CD8-positive, alpha-beta memory T cell (primary cell): ENCODE results near the gene ZNF112. TPM values are rescaled to one million over a fixed set of nuclear protein-coding genes. Genes with fewer than 3 reads are reported as not detected.
"Not testable (repeated sequence)": the region's sequence is repeated elsewhere in the genome, so short reads cannot be mapped to it uniquely, and the experiment has no call there.

Experiments
- CTCF ChIA-PET: fragments of 350-600 bp; sonication (Branson Sonifier 250); formaldehyde crosslinking; loops from one replicate; lab custom pipeline; 2021; ENCODE audit warnings: antibody characterized with exemption; lab: Charles Lee
- POLR2A ChIA-PET: fragments of 350-600 bp; sonication (Branson Sonifier 250); formaldehyde crosslinking; loops from one replicate; lab custom pipeline; 2021; ENCODE audit warnings: antibody characterized with exemption; lab: Charles Lee
- DNase-seq, 5 donors: peaks; one replicate each; pipeline versions ENCODE4 v3.0.0 to v3.0.0-alpha.2; 2020 to 2022; ENCODE audit warnings: mixed read lengths in 1 of 5
- H3K27ac ChIP-seq: one replicate; pipeline ENCODE4 v1.7.0; 2013; ENCODE audit warnings: low read depth, mild to moderate bottlenecking, low read length, moderate library complexity
- H3K27me3 ChIP-seq: 2 replicates; pipeline ENCODE4 v1.7.0; 2013; ENCODE audit warnings: low read length, mild to moderate bottlenecking; ENCODE audit not compliant: insufficient read depth, poor library complexity, severe bottlenecking
- H3K36me3 ChIP-seq: 2 replicates; pipeline ENCODE4 v1.7.0; 2013; ENCODE audit warnings: mild to moderate bottlenecking, low read length, moderate library complexity; ENCODE audit not compliant: insufficient read depth
- H3K4me1 ChIP-seq: 2 replicates; pipeline ENCODE4 v1.7.0; 2013; ENCODE audit warnings: mild to moderate bottlenecking, low read length, moderate library complexity; ENCODE audit not compliant: insufficient read depth
- H3K4me3 ChIP-seq: 2 replicates; pipeline ENCODE4 v1.7.0; 2013; ENCODE audit warnings: mild to moderate bottlenecking, low read length
- H3K9me3 ChIP-seq: 2 replicates; pipeline ENCODE4 v1.7.0; 2013; ENCODE audit warnings: mild to moderate bottlenecking, low read length
- H3K27ac Mint-ChIP-seq, 8 donors: one replicate each; pipeline ENCODE4 v1.8.0; 2020 to 2021; ENCODE audit warnings: mixed read lengths in 8 of 8, mild to moderate bottlenecking in 6 of 8, inconsistent platforms in 3 of 8, moderate library complexity in 3 of 8
- H3K27me3 Mint-ChIP-seq, 2 donors: one replicate each; pipeline ENCODE4 v1.8.0; 2020 to 2021; ENCODE audit warnings: mixed read lengths in 2 of 2, mild to moderate bottlenecking in 1 of 2, moderate library complexity in 1 of 2
- H3K36me3 Mint-ChIP-seq, 3 donors: one replicate each; pipeline ENCODE4 v1.8.0; 2020 to 2021; ENCODE audit warnings: mixed read lengths in 3 of 3, inconsistent platforms in 1 of 3, mild to moderate bottlenecking in 1 of 3
- H3K4me1 Mint-ChIP-seq, 3 donors: one replicate each; pipeline ENCODE4 v1.8.0; 2020 to 2021; ENCODE audit warnings: mixed read lengths in 3 of 3, inconsistent platforms in 1 of 3, mild to moderate bottlenecking in 1 of 3
- H3K4me3 Mint-ChIP-seq, 7 donors: one replicate each; pipeline ENCODE4 v1.8.0; 2020 to 2021; ENCODE audit warnings: mixed read lengths in 7 of 7, mild to moderate bottlenecking in 6 of 7, moderate library complexity in 4 of 7, inconsistent platforms in 2 of 7
- H3K9me3 Mint-ChIP-seq, 5 donors: one replicate each; pipeline ENCODE4 v1.8.0; 2020 to 2022; ENCODE audit warnings: mixed read lengths in 5 of 5, mild to moderate bottlenecking in 3 of 5, moderate library complexity in 2 of 5, inconsistent platforms in 1 of 5
- polyA plus RNA-seq: library from polyadenylated mRNA; unstranded; fragments of 300-500 nt; fragmentation: Illumina TruSeq; gene quantifications from one replicate; pipeline ENCODE4 v1.2.3, GENCODE V29; 2021
- total RNA-seq, 2 experiments: library from RNA; stranded (reverse); gene quantifications; one replicate each; pipeline ENCODE4 v1.2.3, GENCODE V29; 2021

ZNF112 gene
- total RNA-seq, result under 1 TPM in 1 of 2 experiments, not detected in 1; 0.49 TPM
- not detected for polyA plus RNA-seq

- Histone ChIP-seq H3K27me3 (no peaks in the 10 kb centered on the region), H3K4me1 (no peaks in the 10 kb centered on the region), H3K9me3 (no peaks in the 10 kb centered on the region), H3K4me3 (no peak within 1 kb of the TSS), H3K36me3 (no peaks in the 10 kb centered on the region), H3K27ac (no peak within 1 kb of the TSS)
- ChIA-PET CTCF (no interaction called here), POLR2A (no interaction called here)
- no peak for DNase-seq
- Mint-ChIP-seq H3K27ac (no peak within 1 kb of the TSS), H3K4me3 (peak within 1 kb of the TSS in 5 of 7 donors; percentile 48 to 68 (median 57)), H3K27me3 (peaks cover 4 to 14% of the 10 kb centered on the region in 2 donors), H3K9me3 (peaks cover 41 to 65% (median 53%) of the 10 kb centered on the region in 5 donors), H3K36me3 (peaks cover 0 to 20% (median 3%) of the 10 kb centered on the region in 3 donors), H3K4me1 (peaks cover 3 to 6% (median 6%) of the 10 kb centered on the region in 3 donors)
These were observed at the start of gene ZNF112 for GRCh38 chr19:44356383-44357111. Gene ZNF112, minus strand, starts transcription at chr19:44356680. Its CDS starts 16,141 bp downstream, at chr19:44340539.

- ChIA-PET POLR2A (no interaction called here), CTCF (no interaction called here)
- H3K27ac Mint-ChIP-seq, result peak within 1 kb of the TSS in 3 of 8 donors; percentile 2 to 85 (median 84)
- peak; percentile 19 to 80 (median 64) for DNase-seq
- Histone ChIP-seq H3K36me3 (no peaks in the 10 kb centered on the region), H3K9me3 (peaks cover 4% of the 10 kb centered on the region), H3K4me3 (peak within 1 kb of the TSS; percentile 63), H3K4me1 (no peaks in the 10 kb centered on the region), H3K27ac (no peak within 1 kb of the TSS), H3K27me3 (no peaks in the 10 kb centered on the region)
- H3K4me3 Mint-ChIP-seq, result peak within 1 kb of the TSS; percentile 81 to 94 (median 84)
- peaks cover 3 to 32% (median 20%) of the 10 kb centered on the region in 3 donors for H3K36me3 Mint-ChIP-seq
- H3K4me1 Mint-ChIP-seq, result peaks cover 6 to 12% (median 9%) of the 10 kb centered on the region in 3 donors
- peaks cover 42 to 68% (median 48%) of the 10 kb centered on the region in 5 donors for H3K9me3 Mint-ChIP-seq
- H3K27me3 Mint-ChIP-seq, result peaks cover 2 to 4% of the 10 kb centered on the region in 2 donors
These were observed 44.9 kb upstream of the ZNF112 start, which contains the start of gene ZNF285 for GRCh38 chr19:44401139-44402115. Gene ZNF285, minus strand, starts transcription at chr19:44401608. Its CDS starts 4,395 bp downstream, at chr19:44397213.

GRCh38 chr19:44389268-44389667 lies 32.8 kb upstream of the ZNF112 start:
- H3K9me3 ChIP-seq, H3K27ac Mint-ChIP-seq, H3K27me3 ChIP-seq, H3K27me3 Mint-ChIP-seq, H3K4me1 Mint-ChIP-seq, H3K4me3 Mint-ChIP-seq, H3K27ac ChIP-seq, CTCF ChIA-PET, H3K36me3 ChIP-seq, DNase-seq, H3K4me1 ChIP-seq, POLR2A ChIA-PET, H3K4me3 ChIP-seq: not testable (repeated sequence)
- H3K36me3 Mint-ChIP-seq, result peaks cover 11 to 65% (median 63%) of the 10 kb centered on the region in 3 donors
- H3K9me3 Mint-ChIP-seq, result peaks cover 28 to 80% (median 68%) of the 10 kb centered on the region in 5 donors

GRCh38 chr19:44374789-44375188 lies 18.3 kb upstream of the ZNF112 start:
- Histone ChIP-seq H3K9me3 (no peaks in the 10 kb centered on the region), H3K27me3 (no peaks in the 10 kb centered on the region), H3K36me3 (no peaks in the 10 kb centered on the region), H3K4me3 (no peak overlapping the region), H3K4me1 (no peaks in the 10 kb centered on the region), H3K27ac (no peak overlapping the region)
- Mint-ChIP-seq H3K27me3 (peaks cover 0 to 2% of the 10 kb centered on the region in 2 donors), H3K9me3 (peaks cover 35 to 66% (median 59%) of the 10 kb centered on the region in 5 donors), H3K4me1 (no peaks in the 10 kb centered on the region), H3K4me3 (no peak overlapping the region), H3K27ac (no peak overlapping the region), H3K36me3 (peaks cover 0 to 12% (median 0%) of the 10 kb centered on the region in 3 donors)
- no peak for DNase-seq
- POLR2A ChIA-PET, result no interaction called here
- CTCF ChIA-PET, result no interaction called here

- Mint-ChIP-seq H3K9me3 (peaks cover 36 to 70% (median 54%) of the 10 kb centered on the region in 5 donors), H3K27me3 (peaks cover 9 to 10% of the 10 kb centered on the region in 2 donors), H3K4me3 (no peak overlapping the region), H3K27ac (no peak overlapping the region), H3K36me3 (peaks cover 0 to 15% (median 0%) of the 10 kb centered on the region in 3 donors), H3K4me1 (no peaks in the 10 kb centered on the region)
- no peaks in the 10 kb centered on the region for H3K36me3 ChIP-seq
- no peaks in the 10 kb centered on the region for H3K9me3 ChIP-seq
- no peak overlapping the region for H3K27ac ChIP-seq
- no peak for DNase-seq
- POLR2A ChIA-PET, result no interaction called here
- no peaks in the 10 kb centered on the region for H3K27me3 ChIP-seq
- H3K4me1 ChIP-seq, result no peaks in the 10 kb centered on the region
- CTCF ChIA-PET, result no interaction called here
- H3K4me3 ChIP-seq, result no peak overlapping the region
These were observed 15.5 kb upstream of the ZNF112 start for GRCh38 chr19:44371815-44372480.

- CTCF ChIA-PET, result no interaction called here
- H3K4me3 ChIP-seq, result no peak overlapping the region
- no peak overlapping the region for H3K27ac Mint-ChIP-seq
- H3K9me3 ChIP-seq, result no peaks in the 10 kb centered on the region
- no peaks in the 10 kb centered on the region for H3K4me1 ChIP-seq
- H3K27me3 ChIP-seq, result no peaks in the 10 kb centered on the region
- peaks cover 0 to 8% (median 0%) of the 10 kb centered on the region in 3 donors for H3K36me3 Mint-ChIP-seq
- POLR2A ChIA-PET, result no interaction called here
- H3K27ac ChIP-seq, result no peak overlapping the region
- peaks cover 8 to 9% of the 10 kb centered on the region in 2 donors for H3K27me3 Mint-ChIP-seq
- H3K36me3 ChIP-seq, result no peaks in the 10 kb centered on the region
- H3K9me3 Mint-ChIP-seq, result peaks cover 25 to 62% (median 45%) of the 10 kb centered on the region in 5 donors
- H3K4me3 Mint-ChIP-seq, result no peak overlapping the region
- no peak for DNase-seq
- H3K4me1 Mint-ChIP-seq, result no peaks in the 10 kb centered on the region
These were observed 10.5 kb upstream of the ZNF112 start for GRCh38 chr19:44367024-44367423.

GRCh38 chr19:44346556-44346955 lies 9.9 kb downstream of the ZNF112 start:
- CTCF ChIA-PET, result no interaction called here
- no peaks in the 10 kb centered on the region for H3K4me1 ChIP-seq
- H3K36me3 ChIP-seq, result no peaks in the 10 kb centered on the region
- H3K27me3 ChIP-seq, result no peaks in the 10 kb centered on the region
- H3K9me3 ChIP-seq, result no peaks in the 10 kb centered on the region
- Mint-ChIP-seq H3K9me3 (peaks cover 29 to 56% (median 32%) of the 10 kb centered on the region in 5 donors), H3K4me3 (no peak overlapping the region), H3K36me3 (peaks cover 0 to 11% (median 0%) of the 10 kb centered on the region in 3 donors), H3K27me3 (peaks cover 3 to 7% of the 10 kb centered on the region in 2 donors), H3K27ac (no peak overlapping the region), H3K4me1 (no peaks in the 10 kb centered on the region)
- H3K27ac ChIP-seq, result no peak overlapping the region
- POLR2A ChIA-PET, result no interaction called here
- DNase-seq, result no peak
- H3K4me3 ChIP-seq, result no peak overlapping the region
